Stimulated activated CD4-positive, alpha-beta T cell treated with anti-CD3 and anti-CD28 coated beads, TNF-alpha, amount 100 ng/mL, for 1 hour (primary cell): ENCODE results near the gene SYTL3.

ENCODE experiments used
- DNase-seq, 3 donors: peaks; one replicate each; pipeline ENCODE4 v3.0.0-alpha.2; 2020; ENCODE audit warnings: low read depth in 3 of 3, low spot score in 1 of 3

Gene SYTL3

GRCh38 chr6:158717341-158718330, 67.8 kb downstream of the SYTL3 start:
- no peak for DNase-seq

- no peak for DNase-seq
These were observed 68.7 kb downstream of the SYTL3 start for GRCh38 chr6:158718461-158719046.

GRCh38 chr6:158722176-158722729, 72.4 kb downstream of the SYTL3 start:
- no peak for DNase-seq

GRCh38 chr6:158725704-158726103, 75.8 kb downstream of the SYTL3 start:
- DNase-seq: no peak

DNA sequence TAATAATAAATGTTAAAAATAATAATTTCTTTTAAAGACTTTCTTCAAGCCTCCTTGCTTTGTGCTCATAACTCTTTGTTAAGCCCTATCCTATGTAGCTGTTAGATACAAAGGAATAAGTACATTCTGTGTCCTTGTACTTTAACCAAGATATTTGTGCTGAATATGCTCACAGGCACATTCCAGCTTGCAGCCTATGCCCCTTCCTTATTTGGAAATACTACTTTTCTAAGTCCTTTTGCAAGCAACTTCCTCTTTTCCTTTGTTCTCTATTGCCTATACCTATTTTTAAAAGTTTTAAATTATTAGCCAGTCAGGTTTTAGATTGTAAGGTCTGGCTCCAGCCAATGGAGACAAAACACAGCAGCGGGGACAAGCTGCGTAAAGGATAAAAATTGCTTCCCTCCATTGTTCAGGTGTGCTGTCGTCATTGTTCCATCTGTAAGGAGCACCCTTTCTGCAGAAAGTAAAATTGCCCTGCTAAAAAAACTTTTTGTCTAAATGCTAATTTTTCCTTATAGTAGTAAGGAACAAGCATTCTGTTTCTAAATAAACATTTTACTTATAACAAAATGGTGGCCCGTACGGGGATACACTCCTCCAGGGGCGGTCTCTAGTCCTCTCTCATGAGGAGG, 80.2 kb downstream of the SYTL3 start:
- DNase-seq: no peak

- no peak for DNase-seq
These were observed 80.7 kb downstream of the SYTL3 start for GRCh38 chr6:158730541-158730907.

GRCh38 chr6:158735009-158735408, 85.2 kb downstream of the SYTL3 start:
- DNase-seq: no peak

DNA sequence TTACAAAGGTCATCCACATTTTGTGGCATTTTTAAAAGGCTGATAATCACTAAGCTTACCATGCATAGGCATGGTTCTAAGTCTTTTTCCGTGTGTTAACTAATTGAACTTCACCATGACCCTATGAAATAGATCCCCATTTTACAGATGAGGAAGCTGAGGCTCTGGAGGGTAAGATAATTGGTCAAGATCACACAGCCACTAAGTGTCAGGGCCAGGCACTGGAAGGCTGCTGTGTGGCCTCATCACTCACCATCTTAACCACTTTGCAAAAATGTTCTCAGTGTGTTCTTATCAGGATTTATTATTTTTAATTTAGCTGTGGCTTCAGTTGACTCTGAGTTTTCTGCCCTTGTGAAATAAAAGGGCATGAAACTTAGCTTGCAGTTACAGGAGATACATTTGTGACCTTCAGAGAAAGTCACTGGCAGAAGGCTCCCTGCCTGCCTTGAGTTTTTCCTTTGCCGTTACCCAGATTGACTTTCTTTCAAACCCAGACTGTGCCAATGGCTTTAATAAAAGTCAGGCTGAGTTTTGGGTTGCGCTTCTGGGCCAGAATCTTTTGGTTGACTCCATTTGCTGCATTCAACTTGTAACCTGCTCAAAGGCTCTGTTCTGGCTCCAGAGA, 87.3 kb downstream of the SYTL3 start:
- DNase-seq: no peak

DNA sequence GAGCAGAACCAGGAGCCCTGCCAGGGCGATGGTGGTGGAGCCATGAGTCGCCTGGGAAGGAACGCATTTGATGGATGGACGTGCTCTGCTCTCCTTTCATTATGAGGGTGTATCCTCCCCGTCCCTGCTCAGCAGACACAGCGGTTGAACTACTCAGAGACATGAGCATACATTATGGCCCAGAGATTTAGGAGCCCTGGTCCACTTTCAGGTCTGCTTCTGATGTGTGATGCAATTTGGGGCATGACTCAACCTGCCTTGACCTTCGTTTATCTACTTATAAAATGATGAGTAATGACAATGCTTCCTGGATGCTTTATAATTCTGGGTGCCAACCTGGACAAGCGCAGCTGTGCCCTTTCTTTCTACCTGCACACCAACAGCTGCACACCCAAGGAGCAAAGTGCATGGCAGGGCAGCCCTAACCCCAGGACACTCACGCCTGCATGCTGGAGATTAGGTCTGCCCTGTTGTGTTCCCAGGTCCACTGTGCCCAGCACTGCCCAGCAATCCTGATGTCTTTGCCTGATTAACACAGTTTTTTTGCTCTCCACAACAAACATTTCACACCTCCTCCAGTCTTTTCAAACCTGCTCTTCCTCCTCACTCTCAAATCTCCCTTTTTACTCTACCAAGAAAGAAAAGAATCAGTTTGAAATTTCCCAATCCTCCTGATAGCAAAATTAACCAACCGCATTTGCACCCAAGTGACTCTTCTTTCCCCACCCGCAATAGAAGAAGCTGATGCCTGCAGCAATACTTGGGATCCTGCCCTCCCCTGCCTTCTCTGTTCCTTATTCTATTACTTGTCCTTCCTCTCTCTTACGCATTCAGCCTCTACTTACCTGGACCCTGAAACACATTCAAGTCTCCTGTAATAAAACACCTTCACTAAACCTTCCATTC, 88.1 kb downstream of the SYTL3 start:
- no peak for DNase-seq

DNA sequence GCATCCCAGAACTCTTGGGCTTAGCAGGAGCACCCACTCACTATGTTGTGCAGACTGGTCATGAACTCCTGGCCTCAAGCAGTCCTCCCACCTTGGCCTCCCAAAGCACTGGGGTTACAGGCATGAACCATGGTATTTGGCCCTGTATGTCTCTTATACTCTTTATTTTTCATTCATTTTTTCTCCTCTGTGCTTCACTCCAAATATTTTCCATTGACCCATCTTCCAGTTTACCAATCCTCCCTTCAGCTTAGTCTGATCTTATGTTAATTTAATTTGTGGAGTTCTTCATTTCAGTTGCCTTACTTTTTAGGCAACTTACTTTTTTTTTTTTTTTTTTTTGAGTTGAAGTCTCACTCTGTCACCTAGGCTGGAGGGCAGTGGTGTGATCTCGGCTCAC, 89.8 kb downstream of the SYTL3 start:
- DNase-seq: no peak

GRCh38 chr6:158743033-158743651, 93.3 kb downstream of the SYTL3 start:
- no peak for DNase-seq

DNA sequence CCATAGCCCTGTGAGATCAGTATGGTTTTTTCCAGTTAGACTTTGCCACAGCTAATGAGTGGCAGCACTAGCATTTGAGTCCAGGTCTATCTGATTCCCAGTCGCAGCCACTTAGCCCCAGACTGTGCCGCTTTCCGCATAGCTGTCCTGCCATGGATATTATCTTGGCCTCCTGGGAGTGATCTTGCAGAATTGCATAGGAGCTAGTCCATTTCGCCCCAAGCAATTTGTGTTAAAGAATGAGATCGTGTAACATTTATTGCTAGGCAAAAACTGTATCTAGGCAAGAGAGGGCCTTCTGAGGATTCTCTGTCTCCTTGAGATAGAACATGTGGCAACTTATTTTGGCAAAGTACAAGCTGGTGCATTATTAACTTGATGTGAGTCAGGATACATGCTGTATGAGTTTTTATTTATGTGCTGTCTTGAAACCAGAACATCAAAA, 95.2 kb downstream of the SYTL3 start:
- DNase-seq: no peak

DNA sequence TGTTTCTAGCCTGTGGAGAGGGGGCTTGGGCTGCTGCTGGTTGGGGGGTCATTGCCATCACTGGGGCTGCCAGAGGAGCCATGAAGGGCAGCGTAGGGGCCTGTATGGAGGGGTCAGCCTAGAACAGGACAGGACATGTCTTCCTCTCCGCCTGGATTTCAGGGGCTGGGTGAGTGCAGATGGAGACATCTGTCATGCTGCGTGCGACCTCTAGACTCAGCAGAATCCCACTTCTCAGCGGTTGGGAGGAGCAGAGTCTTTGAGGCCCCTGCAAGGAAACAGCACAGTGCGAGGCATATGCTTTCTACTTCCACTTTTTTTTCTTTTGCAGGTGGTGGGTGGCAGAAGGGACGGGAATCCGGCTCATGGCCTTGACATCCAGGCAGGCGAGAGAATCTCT, 101.4 kb downstream of the SYTL3 start:
- no peak for DNase-seq

DNA sequence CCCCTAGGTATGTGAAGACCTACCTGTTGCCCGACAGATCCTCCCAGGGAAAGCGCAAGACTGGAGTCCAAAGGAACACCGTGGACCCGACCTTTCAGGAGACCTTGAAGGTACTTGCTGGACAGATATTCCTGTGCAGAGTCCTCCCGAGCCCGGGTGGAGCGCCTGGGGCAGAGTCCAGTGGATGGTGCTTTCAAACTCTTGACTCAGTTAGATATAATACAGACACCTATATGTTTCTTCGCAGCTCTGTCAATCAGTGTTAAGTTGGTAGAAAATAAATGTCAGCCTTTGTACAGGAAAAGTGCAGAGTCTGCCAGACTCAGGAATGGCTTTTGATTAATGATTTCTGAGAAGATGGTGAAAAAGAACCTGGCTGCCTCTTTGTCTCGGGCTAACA, 102.1 kb downstream of the SYTL3 start:
- DNase-seq: no peak

GRCh38 chr6:158752613-158753012, 102.8 kb downstream of the SYTL3 start:
- DNase-seq: no peak

DNA sequence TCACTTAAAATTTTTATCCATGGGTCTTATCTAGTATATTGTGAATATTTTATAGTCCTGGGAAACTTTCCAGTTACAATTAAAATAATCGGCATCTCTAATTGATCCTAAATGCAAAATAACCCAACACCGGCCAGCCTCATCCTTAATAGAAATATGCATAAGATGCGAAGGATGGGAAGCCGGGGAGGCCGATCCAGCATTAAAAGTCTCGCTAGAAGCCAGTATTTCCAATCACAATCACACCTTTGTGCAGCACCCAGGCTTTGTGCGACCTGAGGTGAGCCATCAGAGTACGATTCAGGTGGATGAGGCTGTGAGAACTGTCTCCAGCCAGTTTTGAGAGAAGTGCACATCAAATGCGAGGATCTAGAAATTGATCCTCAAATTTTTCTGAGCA, 104.0 kb downstream of the SYTL3 start:
- no peak for DNase-seq

DNA sequence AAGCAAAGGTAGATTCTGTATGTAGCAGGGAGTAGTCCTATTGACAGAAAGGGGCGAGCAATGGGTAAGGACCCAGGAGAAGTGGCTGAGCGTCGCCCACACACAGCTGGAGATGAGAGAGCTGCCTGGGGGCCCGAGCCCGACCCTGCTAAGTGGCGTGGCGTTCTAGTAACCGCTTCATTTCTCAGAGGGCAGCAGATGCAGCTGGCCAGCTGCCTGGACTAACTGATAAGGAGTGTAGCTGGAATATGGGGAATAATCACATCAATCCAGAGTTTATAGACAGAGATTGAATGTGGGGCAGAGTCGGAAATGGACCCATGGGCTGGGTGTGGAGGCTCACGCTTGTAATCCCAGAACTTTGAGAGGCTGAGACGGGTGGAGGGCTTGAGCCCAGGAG, 104.9 kb downstream of the SYTL3 start:
- no peak for DNase-seq

DNA sequence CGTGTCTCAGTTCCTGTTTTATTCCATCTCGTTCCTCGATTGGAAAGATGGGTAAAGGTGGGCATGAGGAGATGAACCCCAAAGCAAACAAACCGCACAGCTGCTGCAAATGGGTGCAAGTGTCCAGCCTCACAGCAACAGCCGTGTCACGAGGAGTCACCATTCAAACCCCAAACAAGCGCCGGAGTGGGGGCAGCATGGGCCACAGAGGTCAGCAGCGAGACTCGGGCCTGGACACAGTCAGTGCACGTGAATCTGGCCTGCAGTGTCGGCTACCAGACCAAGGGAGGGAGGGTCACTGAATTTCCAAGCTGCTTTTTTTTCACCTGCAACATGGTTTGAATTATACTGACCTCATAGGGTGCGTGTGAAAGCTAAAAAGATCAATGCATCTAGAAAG, 105.8 kb downstream of the SYTL3 start:
- DNase-seq: no peak

DNA sequence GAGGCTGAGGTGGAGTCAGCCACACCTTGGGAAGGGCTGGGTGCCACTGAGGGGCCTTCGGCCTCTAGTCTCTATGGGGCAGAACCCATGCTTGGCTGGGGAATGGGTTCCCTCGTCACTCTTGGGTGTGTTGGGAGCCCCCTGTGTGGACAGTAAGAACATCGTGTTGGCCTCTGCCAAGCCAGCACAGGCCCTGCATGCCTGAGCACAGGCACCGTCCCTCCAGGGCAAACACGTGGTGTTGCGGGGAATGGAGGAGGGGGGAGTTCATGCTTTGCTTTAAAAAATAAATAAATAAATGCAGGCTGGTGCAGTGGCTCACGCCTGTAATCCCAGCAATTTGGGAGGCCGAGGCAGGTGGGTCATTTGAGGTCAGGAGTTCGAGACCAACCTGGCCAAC, 106.3 kb downstream of the SYTL3 start:
- no peak for DNase-seq
